OCI-LY7 (cell line): ENCODE measurements around the gene NCAPH2. TPM values are rescaled to one million over a fixed set of nuclear protein-coding genes. Genes with fewer than 3 reads are reported as not detected.

ENCODE experiments used
- BruUV-seq: library from RNA; stranded (reverse); fragments of 400-500 nt; replicated peaks from 2 replicates; lab custom pipeline; 2021; lab: Mats Ljungman, UMichigan
- CTCF ChIA-PET: fragments of 300-600 bp; sonication (Branson Sonifier 250); formaldehyde crosslinking; loops from one replicate; lab custom pipeline; 2022; ENCODE audit warnings: antibody characterized with exemption; ENCODE audit not compliant: unreplicated experiment; lab: Charles Lee
- POLR2A ChIA-PET: fragments of 300-600 bp; sonication (Branson Sonifier 250); formaldehyde crosslinking; loops from one replicate; lab custom pipeline; 2022; ENCODE audit warnings: antibody characterized with exemption; lab: Charles Lee
- DNase-seq: peaks from one replicate; pipeline ENCODE4 v3.0.0-alpha.2; 2015; ENCODE audit warnings: low spot score
- H2AFZ ChIP-seq: fragments of 200-600 bp; sonication (generic), shearing (Covaris generic); 2 replicates; pipeline ENCODE4 v1.6.1; 2014; ENCODE audit warnings: mild to moderate bottlenecking, antibody characterized with exemption, low read length, moderate library complexity
- H3K27ac ChIP-seq: fragments of 200-600 bp; sonication (generic); 2 replicates; pipeline ENCODE4 v1.5.1; 2014; ENCODE audit warnings: mixed run types, low read depth, mild to moderate bottlenecking, moderate library complexity, low read length, inconsistent platforms; ENCODE audit not compliant: poor library complexity, severe bottlenecking
- H3K36me3 ChIP-seq: fragments of 200-600 bp; sonication (generic); 2 replicates; pipeline ENCODE4 v1.6.1; 2014; ENCODE audit warnings: mild to moderate bottlenecking, antibody characterized with exemption, low read length, moderate library complexity, mixed read lengths; ENCODE audit not compliant: insufficient read depth
- H3K4me1 ChIP-seq: fragments of 200-600 bp; sonication (generic); 2 replicates; pipeline ENCODE4 v1.5.1; 2014; ENCODE audit warnings: mild to moderate bottlenecking, low read length; ENCODE audit not compliant: insufficient read depth, poor library complexity, severe bottlenecking
- H3K4me2 ChIP-seq: fragments of 200-600 bp; sonication (generic); 2 replicates; pipeline ENCODE4 v1.6.1; 2014; ENCODE audit warnings: mild to moderate bottlenecking, low read length
- H3K4me3 ChIP-seq: fragments of 200-600 bp; sonication (generic); 2 replicates; pipeline ENCODE4 v1.5.1; 2014; ENCODE audit warnings: mild to moderate bottlenecking, low read depth, low read length; ENCODE audit not compliant: poor library complexity, severe bottlenecking
- H3K79me2 ChIP-seq: fragments of 200-600 bp; sonication (generic); 2 replicates; pipeline ENCODE4 v1.6.1; 2016; ENCODE audit warnings: low read depth, mild to moderate bottlenecking, low read length, moderate library complexity, mixed read lengths; ENCODE audit not compliant: insufficient read depth
- H3K9me2 ChIP-seq: fragments of 200-600 bp; sonication (generic); 2 replicates; pipeline ENCODE4 v1.6.1; 2016; ENCODE audit warnings: mild to moderate bottlenecking, low read length, mixed read lengths; ENCODE audit not compliant: insufficient read depth
- H3K9me3 ChIP-seq: fragments of 200-600 bp; sonication (generic); 2 replicates; pipeline ENCODE4 v1.6.1; 2014; ENCODE audit warnings: mild to moderate bottlenecking, mixed run types, low read length, mixed read lengths
- H4K20me1 ChIP-seq: fragments of 200-600 bp; sonication (generic); 2 replicates; pipeline ENCODE4 v1.6.1; 2014; ENCODE audit warnings: mild to moderate bottlenecking, antibody characterized with exemption, low read length, moderate library complexity, mixed read lengths; ENCODE audit not compliant: insufficient read depth
- CTCF ChIP-seq: fragments of 200-600 bp; sonication (generic); conservative IDR thresholded peaks from 2 replicates; pipeline ENCODE4 v1.5.1; 2014; ENCODE audit warnings: mild to moderate bottlenecking, antibody characterized with exemption, low read length, moderate library complexity, mixed read lengths
- EZH2phosphoT487 ChIP-seq: fragments of 200-600 bp; sonication (generic); IDR thresholded peaks from 2 replicates; pipeline ENCODE4 v1.6.1; 2018; ENCODE audit warnings: low read depth, borderline replicate concordance, mild to moderate bottlenecking, mixed run types, antibody characterized with exemption, low read length, moderate library complexity, mixed read lengths
- intact Hi-C: fragments of 100-400 bp; cut with micrococcal nuclease; formaldehyde crosslinking; loops from one replicate; pipeline ENCODE4 v1.10.0; 2022; ENCODE audit not compliant: unreplicated experiment
- total RNA-seq, 2 experiments: library from RNA; depleted of rRNA in 1 of 2; stranded (reverse); fragments of >200 nt in 1 of 2; shearing (Covaris generic) in 1 of 2; gene quantifications; 2 replicates each; pipeline ENCODE4 v1.2.3, GENCODE V29; 2014 to 2022

The NCAPH2 gene
- total RNA-seq, 2 experiments from 2014 or later: 126 to 129 TPM

- H3K4me2 ChIP-seq: no peak overlapping the region
- TF ChIP-seq EZH2phosphoT487: no peak
- TF ChIP-seq CTCF: 0 out of 2 replicates have a peak, but pooled peaks have one; percentile 20
- H3K9me2 ChIP-seq: no peaks in the 10 kb centered on the region
- intact Hi-C loops: loop anchor here (10.0 kb wide), 1 partner anchor 259 kb away; the partner anchor contains the start of gene TUBGCP6
- no peaks in the 10 kb centered on the region for H3K9me3 ChIP-seq
- ChIA-PET CTCF (no interaction called here), POLR2A (no interaction called here)
- peaks cover 20% of the 10 kb centered on the region; the same call in 1 of the 2 replicates for H3K36me3 ChIP-seq
- no TSS peak for BruUV-seq
- DNase-seq: no peak
- peaks cover 10% of the 10 kb centered on the region for H3K79me2 ChIP-seq
- H3K4me3 ChIP-seq: no peak overlapping the region
- H3K27ac ChIP-seq: no peak overlapping the region
- no peaks in the 10 kb centered on the region for H4K20me1 ChIP-seq
- H2AFZ ChIP-seq: no peak overlapping the region
- peaks cover 12% of the 10 kb centered on the region for H3K4me1 ChIP-seq
These were observed 4.4 kb upstream of the NCAPH2 start for GRCh38 chr22:50503475-50504145.

- ChIA-PET CTCF (no interaction called here), POLR2A (no interaction called here)
- no TSS peak for BruUV-seq
- Histone ChIP-seq H3K36me3 (peaks cover 20% of the 10 kb centered on the region; the same call in 1 of the 2 replicates), H3K9me2 (no peaks in the 10 kb centered on the region), H2AFZ (no peak overlapping the region), H4K20me1 (peaks cover 4% of the 10 kb centered on the region; the same call in 1 of the 2 replicates), H3K9me3 (no peaks in the 10 kb centered on the region), H3K4me2 (no peak overlapping the region), H3K27ac (no peak overlapping the region), H3K79me2 (peaks cover 20% of the 10 kb centered on the region), H3K4me1 (peaks cover 17% of the 10 kb centered on the region), H3K4me3 (no peak overlapping the region)
- DNase-seq: no peak
- intact Hi-C loops: loop anchor here (5.0 to 10.0 kb wide), 2 partner anchors 232 to 260 kb away; partner anchors contain the start of genes MAPK11 and TUBGCP6
- no peak for TF ChIP-seq EZH2phosphoT487
- TF ChIP-seq CTCF: no peak
These were observed 3.4 kb upstream of the NCAPH2 start for GRCh38 chr22:50504369-50505211.
